Measurements from ENCODE around the gene CCK. TPM values are rescaled to one million over a fixed set of nuclear protein-coding genes. Genes with fewer than 3 reads are reported as not detected.

CCK gene
- total RNA-seq, 2 donors from 2014 or later, result not detected

GRCh38 chr3:42276141-42277132 is 10.5 kb upstream of the CCK start:
- H3K4me3 Mint-ChIP-seq, result no peak overlapping the region
- H3K9me3 Mint-ChIP-seq, result peaks cover 15% of the 10 kb centered on the region
- peaks cover 5% of the 10 kb centered on the region for H3K27me3 Mint-ChIP-seq
- no peaks in the 10 kb centered on the region for H3K36me3 Mint-ChIP-seq (ENCODE audit: low read depth)
- H3K27ac Mint-ChIP-seq, result no peak overlapping the region
- H3K4me1 Mint-ChIP-seq, result no peaks in the 10 kb centered on the region
- no peak for ATAC-seq (replicated peaks)

DNA sequence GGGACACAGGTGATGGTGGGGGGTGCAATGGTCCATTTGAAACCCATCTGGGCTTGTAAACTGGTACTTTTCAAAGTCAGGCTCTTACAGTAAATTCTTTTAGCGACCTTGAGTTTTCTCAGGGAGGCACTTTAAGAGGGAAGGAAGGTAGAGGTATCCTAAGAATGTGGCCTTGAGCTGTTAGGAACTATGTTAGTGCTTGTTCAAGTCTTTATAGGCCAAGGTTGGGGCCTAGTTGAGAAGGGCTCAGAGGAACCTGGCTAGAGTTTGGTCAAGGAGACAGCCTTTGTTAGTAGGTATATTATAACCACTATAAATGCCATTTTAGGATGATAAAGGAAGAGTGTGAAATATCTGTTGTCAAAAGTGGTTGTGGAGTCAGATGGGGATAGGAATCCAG is 9.2 kb upstream of the CCK start:
- Mint-ChIP-seq H3K36me3 (ENCODE audit: low read depth) (no peaks in the 10 kb centered on the region), H3K9me3 (peaks cover 13% of the 10 kb centered on the region), H3K27ac (no peak overlapping the region), H3K27me3 (peaks cover 13% of the 10 kb centered on the region), H3K4me3 (no peak overlapping the region), H3K4me1 (no peaks in the 10 kb centered on the region)
- ATAC-seq (replicated peaks), result no peak

DNA sequence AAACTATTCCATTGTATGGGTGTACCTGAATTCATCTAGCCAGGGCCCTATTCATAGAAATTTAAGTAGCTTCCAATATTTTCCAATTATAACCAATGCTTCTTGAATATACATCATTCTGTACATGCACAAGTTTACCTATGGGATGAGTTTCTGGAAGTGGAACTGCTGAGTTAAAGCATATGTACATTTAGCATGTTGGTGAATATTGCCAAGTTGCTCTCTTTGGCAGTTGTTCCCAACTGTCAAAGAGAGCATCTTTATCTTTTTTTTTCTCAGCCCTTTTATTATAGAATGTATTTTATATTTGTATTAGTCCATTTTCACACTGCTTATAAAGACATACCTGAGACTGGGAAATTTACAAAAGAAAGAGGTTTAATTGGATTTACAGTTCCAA is 8.3 kb upstream of the CCK start:
- ATAC-seq (replicated peaks), result no peak
- H3K4me1 Mint-ChIP-seq, result no peaks in the 10 kb centered on the region
- H3K9me3 Mint-ChIP-seq, result peaks cover 3% of the 10 kb centered on the region
- H3K4me3 Mint-ChIP-seq, result no peak overlapping the region
- no peaks in the 10 kb centered on the region for H3K36me3 Mint-ChIP-seq (ENCODE audit: low read depth)
- no peak overlapping the region for H3K27ac Mint-ChIP-seq
- peaks cover 20% of the 10 kb centered on the region for H3K27me3 Mint-ChIP-seq

DNA sequence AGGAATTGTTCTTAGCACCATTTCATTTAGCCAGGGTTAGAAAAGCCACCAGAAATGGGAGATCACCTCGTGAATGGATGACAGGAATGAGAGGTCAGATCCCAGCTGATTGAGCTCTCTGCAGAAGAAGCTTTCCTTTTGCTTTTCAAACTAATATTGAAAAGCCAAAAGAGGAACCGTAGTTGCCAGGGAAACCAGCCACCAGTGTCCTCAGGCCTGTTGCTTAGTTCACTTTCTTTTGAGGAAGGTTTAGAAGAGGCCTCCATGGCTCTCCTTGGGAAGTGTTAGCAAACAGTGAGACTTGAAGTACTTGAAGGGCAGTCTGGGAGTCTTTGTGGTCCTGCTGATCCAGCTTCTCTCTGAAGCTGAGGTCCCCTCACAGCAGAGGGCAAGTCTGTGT is 7.4 kb upstream of the CCK start:
- Mint-ChIP-seq H3K36me3 (ENCODE audit: low read depth) (no peaks in the 10 kb centered on the region), H3K4me1 (no peaks in the 10 kb centered on the region), H3K9me3 (no peaks in the 10 kb centered on the region), H3K4me3 (no peak overlapping the region), H3K27ac (no peak overlapping the region), H3K27me3 (peaks cover 27% of the 10 kb centered on the region)
- ATAC-seq (replicated peaks), result no peak

- no peaks in the 10 kb centered on the region for H3K4me1 Mint-ChIP-seq
- no peaks in the 10 kb centered on the region for H3K9me3 Mint-ChIP-seq
- peaks cover 33% of the 10 kb centered on the region for H3K27me3 Mint-ChIP-seq
- H3K36me3 Mint-ChIP-seq (ENCODE audit: low read depth), result no peaks in the 10 kb centered on the region
- ATAC-seq (replicated peaks), result no peak
- H3K4me3 Mint-ChIP-seq, result no peak overlapping the region
- H3K27ac Mint-ChIP-seq, result no peak overlapping the region
These were observed 5.8 kb upstream of the CCK start for GRCh38 chr3:42271786-42272185.

DNA sequence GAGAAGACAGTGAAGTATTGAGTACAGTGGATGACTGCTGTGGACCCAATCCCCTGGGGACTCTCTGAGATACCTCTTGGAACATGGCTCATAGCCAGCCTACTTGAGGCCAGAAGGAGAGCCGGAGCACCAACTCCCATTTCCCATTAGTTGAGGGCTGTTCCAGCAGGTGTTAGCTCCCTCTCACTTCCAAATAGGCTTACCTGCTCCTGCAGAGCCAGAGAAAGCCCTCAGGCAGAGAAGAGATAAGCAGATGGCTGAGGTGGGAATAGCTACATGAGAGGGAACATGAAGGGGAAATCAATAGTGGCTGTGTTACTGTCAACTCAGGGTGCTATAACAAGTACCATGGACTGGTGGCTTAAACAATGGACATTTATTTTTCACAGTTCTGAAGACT is 4.6 kb upstream of the CCK start:
- H3K4me1 Mint-ChIP-seq, result no peaks in the 10 kb centered on the region
- no peaks in the 10 kb centered on the region for H3K9me3 Mint-ChIP-seq
- H3K36me3 Mint-ChIP-seq (ENCODE audit: low read depth), result no peaks in the 10 kb centered on the region
- no peak overlapping the region for H3K27ac Mint-ChIP-seq
- H3K27me3 Mint-ChIP-seq, result peaks cover 33% of the 10 kb centered on the region
- ATAC-seq (replicated peaks), result no peak
- no peak overlapping the region for H3K4me3 Mint-ChIP-seq

DNA sequence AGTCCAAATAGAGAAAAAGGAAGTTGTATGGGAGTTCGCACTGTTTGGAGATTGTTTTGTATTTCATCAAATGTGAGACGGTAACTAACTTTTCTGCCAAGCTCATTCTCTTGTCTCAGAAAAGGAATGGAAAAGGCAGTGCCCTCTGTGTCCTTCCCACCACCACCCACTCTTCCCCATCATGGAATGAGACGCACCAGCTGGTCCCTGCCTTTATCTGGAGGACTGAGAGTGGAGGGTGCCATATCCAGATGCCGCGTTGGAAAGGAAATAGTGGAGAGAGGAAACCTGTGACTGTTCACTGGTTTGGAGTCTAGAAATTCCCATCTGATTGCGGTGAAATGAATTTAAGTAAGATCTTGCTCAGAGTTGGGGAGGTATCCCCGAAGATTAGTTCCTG is 3.7 kb upstream of the CCK start:
- Mint-ChIP-seq H3K27me3 (peaks cover 34% of the 10 kb centered on the region), H3K4me1 (no peaks in the 10 kb centered on the region), H3K4me3 (no peak overlapping the region), H3K27ac (no peak overlapping the region), H3K36me3 (ENCODE audit: low read depth) (no peaks in the 10 kb centered on the region), H3K9me3 (no peaks in the 10 kb centered on the region)
- no peak for ATAC-seq (replicated peaks)

DNA sequence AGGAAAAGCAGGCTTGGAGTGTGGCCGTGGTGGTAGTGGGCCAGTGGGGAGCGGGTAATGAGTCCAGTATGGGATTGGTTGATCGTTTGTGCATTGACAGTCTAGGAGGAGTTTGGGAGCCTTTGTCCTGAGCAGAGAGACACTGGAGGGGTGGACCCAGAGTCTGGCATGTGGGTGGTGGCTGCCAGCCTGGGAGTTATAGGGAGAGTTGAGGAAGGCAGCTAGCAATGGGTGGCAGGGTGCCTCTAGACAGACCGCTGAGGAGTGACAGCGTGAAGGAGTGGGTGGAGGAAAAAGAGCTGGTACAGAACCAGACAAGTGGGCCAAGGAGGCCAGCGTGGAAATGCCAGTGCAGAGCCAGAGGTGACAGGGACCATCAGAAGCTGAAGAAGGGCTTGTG is 1.9 kb upstream of the CCK start:
- ATAC-seq (replicated peaks), result no peak
- no peak overlapping the region for H3K4me3 Mint-ChIP-seq
- no peaks in the 10 kb centered on the region for H3K4me1 Mint-ChIP-seq
- H3K27me3 Mint-ChIP-seq, result peaks cover 47% of the 10 kb centered on the region
- no peaks in the 10 kb centered on the region for H3K36me3 Mint-ChIP-seq (ENCODE audit: low read depth)
- H3K9me3 Mint-ChIP-seq, result no peaks in the 10 kb centered on the region
- H3K27ac Mint-ChIP-seq, result no peak overlapping the region

DNA sequence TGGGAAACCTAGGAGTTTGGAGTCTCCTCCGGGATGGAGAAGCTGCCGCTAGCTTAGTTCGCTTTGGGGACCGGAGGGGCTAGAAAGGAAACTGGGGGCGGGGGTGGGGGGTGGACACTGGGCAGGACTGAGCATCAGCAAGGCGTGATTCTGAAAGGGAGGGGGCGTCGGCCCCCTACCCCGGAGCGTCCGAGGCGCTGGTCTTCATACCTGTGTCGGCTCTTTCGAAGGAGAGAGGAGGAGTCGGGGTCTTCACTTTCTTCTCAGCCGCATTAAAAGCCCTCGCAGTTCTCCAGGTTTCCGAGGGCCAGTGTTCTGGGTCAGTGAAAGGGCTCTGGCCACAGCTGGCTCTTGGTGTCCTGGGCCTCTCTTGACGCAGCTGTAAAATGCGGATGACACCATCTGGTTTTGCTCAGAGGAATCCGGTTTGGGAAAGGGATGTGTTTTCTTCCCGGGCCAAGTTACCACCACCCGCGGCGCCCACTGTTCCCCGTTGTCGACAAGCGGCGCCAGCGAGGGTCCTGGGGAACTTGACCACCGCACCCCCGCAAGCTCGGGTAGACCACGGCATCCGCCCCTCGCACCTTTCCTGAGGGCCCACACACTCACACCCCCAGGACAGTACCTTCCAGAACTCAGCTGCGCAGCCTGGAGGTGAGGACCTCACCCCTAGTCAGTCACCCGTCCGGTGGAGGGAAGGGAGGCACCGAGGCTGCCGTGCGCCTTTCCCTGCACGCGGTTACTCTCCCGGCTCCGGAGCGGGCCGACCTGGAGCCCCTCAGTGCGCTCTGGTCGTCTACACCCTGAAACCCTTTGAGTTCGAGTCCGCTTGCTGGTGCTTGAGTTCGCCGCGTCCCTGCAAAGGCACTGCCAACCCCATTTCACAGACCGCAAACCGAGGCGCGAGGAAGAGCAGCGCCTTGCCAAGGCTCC is 660 bp downstream of the CCK start:
- H3K4me1 Mint-ChIP-seq, result no peaks in the 10 kb centered on the region
- no peak overlapping the region for H3K4me3 Mint-ChIP-seq
- H3K27ac Mint-ChIP-seq, result no peak overlapping the region
- ATAC-seq (replicated peaks), result no peak
- H3K9me3 Mint-ChIP-seq, result no peaks in the 10 kb centered on the region
- H3K36me3 Mint-ChIP-seq (ENCODE audit: low read depth), result no peaks in the 10 kb centered on the region
- peaks cover 62% of the 10 kb centered on the region for H3K27me3 Mint-ChIP-seq

DNA sequence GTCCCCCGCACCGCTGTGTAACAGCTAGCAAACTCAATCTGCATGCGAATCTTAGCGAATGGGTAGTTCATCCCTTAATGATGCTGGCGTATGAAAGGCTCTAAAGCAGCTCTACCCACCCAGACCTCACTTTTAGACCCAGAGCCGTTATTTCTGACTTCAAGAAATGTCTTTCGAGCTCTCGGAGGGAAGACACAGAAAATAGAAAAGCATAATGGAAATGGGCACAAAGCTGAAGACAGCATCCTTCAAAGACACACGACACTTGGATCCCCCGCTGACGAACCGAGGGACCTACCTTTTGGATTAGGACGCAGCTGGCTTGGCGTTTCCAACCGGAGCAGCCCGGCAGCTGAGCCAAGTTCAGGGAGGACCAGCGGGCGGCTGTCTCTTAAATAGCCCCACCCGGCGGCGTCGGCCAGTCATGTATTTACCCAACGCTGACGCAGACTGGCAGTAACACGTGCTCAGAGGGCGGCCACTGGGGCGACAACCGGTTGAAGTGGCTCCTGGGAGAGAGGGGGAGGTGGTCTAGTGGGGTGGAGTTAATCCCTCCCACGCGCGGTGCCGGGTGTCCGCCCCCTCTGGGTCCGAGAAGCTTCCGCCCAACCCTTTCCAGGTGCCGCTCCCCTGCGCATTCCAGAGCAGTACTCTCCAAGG is 1.5 kb downstream of the CCK start:
- no peak for ATAC-seq (replicated peaks)
- no peaks in the 10 kb centered on the region for H3K36me3 Mint-ChIP-seq (ENCODE audit: low read depth)
- H3K4me1 Mint-ChIP-seq, result no peaks in the 10 kb centered on the region

GRCh38 chr3:42263354-42264346 is 2.3 kb downstream of the CCK start:
- no peak for ATAC-seq (replicated peaks)
- H3K27me3 Mint-ChIP-seq, result peaks cover 56% of the 10 kb centered on the region
- H3K36me3 Mint-ChIP-seq (ENCODE audit: low read depth), result no peaks in the 10 kb centered on the region
- no peaks in the 10 kb centered on the region for H3K9me3 Mint-ChIP-seq
- H3K4me3 Mint-ChIP-seq, result no peak overlapping the region
- H3K4me1 Mint-ChIP-seq, result no peaks in the 10 kb centered on the region
- H3K27ac Mint-ChIP-seq, result no peak overlapping the region

More for the DNA sequence above, 1.5 kb downstream of the CCK start:
- no peaks in the 10 kb centered on the region for H3K9me3 Mint-ChIP-seq
- H3K27ac Mint-ChIP-seq, result no peak overlapping the region
- H3K27me3 Mint-ChIP-seq, result peaks cover 59% of the 10 kb centered on the region
- no peak overlapping the region for H3K4me3 Mint-ChIP-seq

- no peaks in the 10 kb centered on the region for H3K36me3 Mint-ChIP-seq (ENCODE audit: low read depth)
- no peaks in the 10 kb centered on the region for H3K4me1 Mint-ChIP-seq
- no peak overlapping the region for H3K4me3 Mint-ChIP-seq
- H3K27ac Mint-ChIP-seq, result no peak overlapping the region
- peaks cover 58% of the 10 kb centered on the region for H3K27me3 Mint-ChIP-seq
- ATAC-seq (replicated peaks), result no peak
- H3K9me3 Mint-ChIP-seq, result no peaks in the 10 kb centered on the region
These were observed 3.5 kb downstream of the CCK start for GRCh38 chr3:42262525-42262924.

- no peaks in the 10 kb centered on the region for H3K9me3 Mint-ChIP-seq
- H3K36me3 Mint-ChIP-seq (ENCODE audit: low read depth), result no peaks in the 10 kb centered on the region
- no peak overlapping the region for H3K4me3 Mint-ChIP-seq
- H3K27ac Mint-ChIP-seq, result no peak overlapping the region
- no peak for ATAC-seq (replicated peaks)
- H3K27me3 Mint-ChIP-seq, result peaks cover 54% of the 10 kb centered on the region
- peaks cover 5% of the 10 kb centered on the region for H3K4me1 Mint-ChIP-seq
These were observed 9.0 kb downstream of the CCK start for GRCh38 chr3:42257007-42257406.

Measured in activated T-helper 17 cell treated with anti-CD3 and anti-CD28 coated beads, Interleukin-2, amount 50 U/mL, for 72 hours (primary cell).